NCI-H1436 treated with DMSO at 0.1 percent for 48 hours (cell line): ENCODE results near the gene MTERF1.

Experiments
- DNase-seq: peaks from one replicate; lab custom pipeline; 2025; lab: John Stamatoyannopoulos, UW

MTERF1 gene

DNA sequence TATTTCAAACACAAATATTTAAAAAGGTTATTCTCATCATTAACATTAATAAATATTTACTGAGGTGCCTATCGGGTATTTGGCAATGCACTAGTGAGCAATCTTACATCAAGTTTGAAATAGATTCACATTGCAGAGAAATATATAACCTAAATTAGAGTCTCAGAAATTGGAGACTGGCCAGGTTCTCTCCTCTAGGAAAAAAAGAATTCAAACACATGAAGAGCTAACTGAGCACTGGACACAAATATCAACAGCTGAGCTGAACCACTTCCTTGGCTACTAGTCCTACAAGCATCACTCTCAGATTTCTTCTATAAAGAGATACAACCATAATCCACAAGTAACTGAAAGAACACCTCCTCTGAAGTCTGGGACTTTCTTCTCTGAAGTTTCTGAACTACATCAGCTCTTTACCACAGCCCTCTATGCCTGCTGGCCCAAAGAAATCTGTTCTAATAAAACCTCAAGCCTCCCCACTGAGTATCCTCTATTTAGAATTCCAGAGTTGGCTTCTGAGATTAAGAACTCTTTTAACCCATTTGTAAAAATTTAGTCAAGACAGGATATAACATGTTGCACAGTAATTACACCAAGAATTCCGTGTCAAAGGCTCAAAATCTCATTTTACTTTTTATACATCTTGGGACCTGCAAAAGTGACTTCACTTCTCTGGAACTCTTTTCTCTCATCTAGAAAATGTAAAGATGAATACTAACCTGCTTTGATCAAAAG is 45.2 kb downstream of the MTERF1 start:
- no peak for DNase-seq

DNA sequence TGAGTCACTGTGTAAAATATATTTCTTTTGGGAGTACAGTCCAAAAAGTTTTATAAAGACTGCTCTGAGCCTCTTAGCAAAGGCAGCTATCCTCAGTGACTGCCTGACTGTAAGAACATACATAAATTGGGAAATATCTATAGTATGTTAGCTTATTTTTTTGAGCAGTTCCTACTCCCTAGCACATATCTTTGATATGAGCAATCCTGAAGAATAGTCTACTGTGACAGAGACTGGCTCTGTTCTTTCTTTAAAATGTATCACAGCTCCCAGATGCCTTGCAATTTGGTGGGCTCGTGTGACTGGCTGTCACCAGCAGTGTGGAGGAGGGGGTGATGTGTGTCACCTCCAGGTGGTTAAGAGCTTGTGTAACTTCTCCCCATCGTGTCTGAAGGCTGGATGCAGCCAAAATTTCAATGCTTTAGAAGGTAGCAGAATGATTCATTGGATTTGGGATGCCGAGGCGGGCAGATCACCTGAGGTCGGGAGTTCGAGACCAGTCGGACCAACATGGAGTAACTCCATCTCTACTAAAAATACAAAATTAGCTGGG is 47.9 kb downstream of the MTERF1 start:
- DNase-seq: no peak

DNA sequence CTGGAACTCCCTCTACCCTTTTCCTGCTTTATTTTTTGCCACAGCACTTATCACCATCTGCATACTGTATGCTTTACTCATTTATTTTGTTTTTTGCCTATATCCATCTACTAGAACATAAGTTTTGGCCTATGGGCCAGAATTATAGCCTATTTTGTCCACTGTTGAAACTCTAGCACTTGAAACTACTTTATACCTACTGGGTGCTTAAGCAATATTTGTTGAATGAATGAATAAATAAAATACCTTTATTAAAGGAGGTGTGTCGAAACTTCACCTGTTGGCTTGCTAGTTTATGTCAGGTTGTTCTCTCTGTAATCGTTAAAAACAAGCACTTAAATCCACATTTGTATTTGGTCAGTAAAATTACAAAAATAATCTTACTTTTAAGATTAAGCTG is 53.3 kb downstream of the MTERF1 start:
- no peak for DNase-seq

DNA sequence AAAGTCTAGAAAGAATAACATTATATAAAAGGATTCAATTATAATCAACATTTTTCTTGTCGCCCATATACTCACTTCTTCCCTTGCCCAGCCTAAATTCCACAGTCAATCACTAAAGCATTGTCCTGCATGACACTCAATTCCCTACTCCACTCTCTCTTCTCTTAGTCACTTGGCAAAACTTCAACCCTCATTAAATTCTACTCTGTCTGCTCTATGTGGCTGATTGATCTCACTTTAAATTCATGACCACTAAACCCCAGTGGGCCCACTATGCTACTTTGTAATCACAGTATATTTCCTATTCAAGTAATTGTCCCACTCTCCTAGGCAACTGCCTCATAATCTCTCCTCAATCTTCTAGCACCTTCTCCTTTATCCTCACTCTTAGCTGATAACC is 54.1 kb downstream of the MTERF1 start:
- no peak for DNase-seq

DNA sequence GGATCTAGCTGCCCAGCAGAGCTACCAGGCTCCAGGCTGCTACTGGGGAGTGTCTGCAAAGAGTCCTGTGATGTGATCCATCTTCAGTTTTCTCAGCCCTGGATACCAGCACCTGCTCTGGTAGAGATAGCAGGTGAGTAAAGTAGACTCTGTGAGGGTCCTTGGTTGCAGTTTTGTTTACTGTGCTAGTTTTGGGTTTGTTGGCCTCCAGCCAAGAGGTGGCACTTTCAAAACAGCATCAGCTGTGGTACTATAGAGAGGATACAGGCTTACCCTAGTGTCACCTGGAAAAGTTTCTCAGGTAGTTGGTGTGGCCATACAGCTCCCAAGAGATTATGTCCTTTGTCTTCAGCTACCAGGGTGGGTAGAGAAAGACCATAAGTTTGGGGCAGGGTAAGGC is 56.3 kb downstream of the MTERF1 start:
- DNase-seq: no peak
